IPS-18a (cell line): Measurements from ENCODE around the gene LRRIQ1.
"Not testable (repeated sequence)": the region's sequence is repeated elsewhere in the genome, so short reads cannot be mapped to it uniquely, and the experiment has no call there.

ENCODE experiments used
- H3K27ac ChIP-seq: one replicate; pipeline ENCODE4 v1.5.1; 2013; ENCODE audit warnings: low read length
- H3K27me3 ChIP-seq: one replicate; pipeline ENCODE4 v1.6.1; 2013; ENCODE audit warnings: mild to moderate bottlenecking, low read length; ENCODE audit not compliant: control insufficient read depth, insufficient read depth
- H3K36me3 ChIP-seq: one replicate; pipeline ENCODE4 v1.6.1; 2013; ENCODE audit warnings: low read depth, low read length; ENCODE audit not compliant: control insufficient read depth
- H3K4me1 ChIP-seq: one replicate; pipeline ENCODE4 v1.6.1; 2013; ENCODE audit warnings: low read depth, low read length; ENCODE audit not compliant: control insufficient read depth
- H3K4me3 ChIP-seq: one replicate; pipeline ENCODE4 v1.5.1; 2013; ENCODE audit warnings: low read length
- H3K9ac ChIP-seq: one replicate; pipeline ENCODE4 v1.6.1; 2013; ENCODE audit warnings: mild to moderate bottlenecking, low read length, moderate library complexity
- H3K9me3 ChIP-seq: one replicate; pipeline ENCODE4 v1.6.1; 2013; ENCODE audit warnings: low read depth, low read length; ENCODE audit not compliant: control insufficient read depth

Gene LRRIQ1, protein sequence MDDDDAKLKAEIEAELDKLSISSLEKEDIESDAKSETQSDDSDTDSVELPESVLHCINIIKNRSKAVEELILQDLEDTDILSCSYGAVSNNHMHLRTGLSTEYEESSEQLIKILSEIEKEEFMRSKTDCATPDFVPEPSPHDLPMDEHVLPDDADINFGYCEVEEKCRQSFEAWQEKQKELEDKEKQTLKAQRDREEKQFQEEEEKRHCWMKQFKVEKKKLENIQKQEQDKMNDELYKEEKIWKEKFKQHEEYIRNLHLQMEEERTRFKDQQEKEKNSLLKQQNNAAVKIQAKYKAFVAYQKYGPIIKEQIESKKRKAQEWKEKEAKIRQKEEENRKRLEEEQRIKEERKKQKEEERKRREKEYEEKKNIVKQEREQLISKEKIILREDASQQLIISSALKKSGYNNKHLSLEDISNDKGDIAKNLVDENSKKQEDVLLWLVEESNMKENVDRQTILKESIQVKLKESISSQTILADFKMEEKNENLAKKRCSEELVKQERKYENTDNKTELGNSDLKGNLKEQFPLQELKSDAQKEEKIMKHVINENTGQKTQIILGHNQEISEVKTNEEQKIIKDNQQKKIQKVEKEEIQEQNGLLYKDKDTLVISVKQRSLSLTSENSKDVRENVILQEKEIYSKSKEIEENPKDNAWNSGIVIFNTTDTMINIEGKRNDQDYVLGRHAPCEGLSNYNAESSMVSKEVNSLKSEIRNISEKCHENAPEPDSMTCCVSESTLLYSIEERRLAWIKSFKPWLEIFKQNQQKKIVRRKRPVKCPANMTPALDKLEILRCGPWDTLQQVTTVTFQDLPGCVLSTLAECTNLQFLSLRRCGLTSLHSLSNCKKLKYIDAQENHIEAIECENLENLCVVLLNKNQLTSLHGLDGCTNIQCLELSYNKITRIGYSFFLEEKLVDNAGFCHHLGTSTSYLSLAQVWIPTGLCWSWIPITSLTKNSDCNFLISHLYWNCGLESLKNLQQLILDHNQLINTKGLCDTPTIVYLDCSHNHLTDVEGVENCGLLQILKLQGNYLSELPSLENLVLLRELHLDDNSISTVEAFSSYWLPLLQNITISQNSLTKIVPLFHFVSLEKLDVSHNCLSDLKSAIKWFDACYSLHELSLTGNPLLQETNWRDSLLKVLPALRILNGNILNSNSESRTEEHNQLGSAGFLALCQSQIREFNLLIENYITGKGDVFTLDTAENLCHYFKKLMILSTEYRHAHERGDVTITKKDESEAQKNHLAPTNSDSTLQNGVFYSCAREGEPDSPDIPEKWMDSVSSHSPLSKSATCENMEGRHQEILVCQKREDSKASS (N-terminal part only)

DNA sequence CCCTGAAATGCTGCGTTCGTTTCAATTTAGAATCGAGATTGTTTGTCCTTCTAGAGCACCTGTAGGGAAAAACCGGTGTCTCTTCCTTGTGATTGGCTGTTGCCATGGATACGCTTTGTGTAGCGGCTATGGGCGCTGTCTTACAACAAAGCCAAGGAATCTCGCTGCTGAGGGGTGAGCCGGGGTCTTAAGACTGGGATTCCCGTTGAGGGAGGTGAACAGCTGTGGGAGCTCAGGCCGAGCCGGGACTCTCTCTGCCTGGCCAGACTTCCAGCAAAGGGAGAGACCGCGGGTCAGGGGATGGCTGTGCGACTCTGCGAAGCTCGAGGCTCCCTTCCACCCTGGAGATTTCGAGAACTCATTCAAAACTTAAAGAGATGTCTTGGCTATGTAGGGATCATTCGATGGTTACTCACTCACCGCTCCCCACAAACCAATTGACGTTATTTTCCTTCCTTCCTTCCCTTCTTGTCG lies at the start of gene LRRIQ1, which contains the start of gene TSPAN19:
Gene LRRIQ1 (plus strand): TSS at position 118 of the 474 bp plus-strand sequence. CDS start 1,826 bp downstream, outside the sequence.
Gene TSPAN19 (minus strand): TSS at position 44 of the 474 bp plus-strand sequence. CDS start 6,331 bp downstream, outside the sequence.
- H3K36me3 ChIP-seq, result no peaks in the 10 kb centered on the region
- no peaks in the 10 kb centered on the region for H3K27me3 ChIP-seq
- H3K4me3 ChIP-seq, result peak within 1 kb of the TSS; percentile 86
- no peaks in the 10 kb centered on the region for H3K4me1 ChIP-seq
- no peaks in the 10 kb centered on the region for H3K9me3 ChIP-seq
- peak within 1 kb of the TSS; percentile 67 for H3K27ac ChIP-seq
- H3K9ac ChIP-seq, result peak within 1 kb of the TSS; percentile 75

DNA sequence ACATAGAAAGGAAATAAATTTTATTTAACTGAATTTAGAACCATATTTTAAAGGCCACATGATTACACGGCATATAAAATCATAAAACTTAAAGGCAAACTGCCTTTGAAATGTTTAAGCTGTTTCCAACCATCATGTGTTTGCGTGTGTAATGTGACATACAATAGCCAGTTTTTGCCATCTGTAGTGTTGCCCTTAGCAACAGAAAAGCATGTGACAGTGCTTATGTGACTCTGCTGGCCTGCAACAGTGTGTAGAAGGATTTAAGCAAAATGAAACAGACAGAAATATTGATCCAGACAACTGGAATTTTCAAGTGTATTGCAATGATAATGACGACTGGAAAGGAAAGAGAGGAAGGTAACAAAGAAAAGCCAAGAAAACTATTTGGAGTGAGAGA lies 49.6 kb upstream of the LRRIQ1 start:
- Histone ChIP-seq H3K27ac (no peak overlapping the region), H3K4me1 (peaks cover 9% of the 10 kb centered on the region), H3K27me3 (no peaks in the 10 kb centered on the region), H3K36me3 (no peaks in the 10 kb centered on the region), H3K4me3 (no peak overlapping the region), H3K9me3 (no peaks in the 10 kb centered on the region), H3K9ac (no peak overlapping the region)

- no peak overlapping the region for H3K27ac ChIP-seq
- no peaks in the 10 kb centered on the region for H3K27me3 ChIP-seq
- peaks cover 4% of the 10 kb centered on the region for H3K4me1 ChIP-seq
- H3K9me3 ChIP-seq, result no peaks in the 10 kb centered on the region
- no peak overlapping the region for H3K9ac ChIP-seq
- no peaks in the 10 kb centered on the region for H3K36me3 ChIP-seq
- no peak overlapping the region for H3K4me3 ChIP-seq
Observed at GRCh38 chr12:84994426-84994825, 41.7 kb upstream of the LRRIQ1 start.

DNA sequence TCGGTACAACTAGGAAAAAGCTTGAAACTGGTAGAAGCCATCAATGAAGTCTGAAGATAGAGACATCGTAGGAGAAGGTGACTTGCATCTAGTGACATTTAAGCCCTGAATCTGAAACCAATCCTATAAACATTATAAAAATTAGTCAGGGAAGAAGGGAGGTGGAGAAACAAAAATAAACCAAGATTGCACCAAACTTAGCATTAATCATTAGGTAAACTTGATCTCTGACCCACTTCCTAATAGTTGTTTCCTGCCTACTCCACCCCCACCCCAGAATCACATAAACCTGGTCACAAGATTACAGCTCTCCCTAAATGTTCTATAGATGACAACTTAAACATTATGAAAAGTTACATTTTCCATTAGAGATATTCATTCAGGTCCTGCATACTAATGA lies 40.5 kb upstream of the LRRIQ1 start:
- Histone ChIP-seq H3K4me1 (peaks cover 4% of the 10 kb centered on the region), H3K9me3 (no peaks in the 10 kb centered on the region), H3K9ac (no peak overlapping the region), H3K4me3 (no peak overlapping the region), H3K27ac (no peak overlapping the region), H3K36me3 (no peaks in the 10 kb centered on the region), H3K27me3 (no peaks in the 10 kb centered on the region)

DNA sequence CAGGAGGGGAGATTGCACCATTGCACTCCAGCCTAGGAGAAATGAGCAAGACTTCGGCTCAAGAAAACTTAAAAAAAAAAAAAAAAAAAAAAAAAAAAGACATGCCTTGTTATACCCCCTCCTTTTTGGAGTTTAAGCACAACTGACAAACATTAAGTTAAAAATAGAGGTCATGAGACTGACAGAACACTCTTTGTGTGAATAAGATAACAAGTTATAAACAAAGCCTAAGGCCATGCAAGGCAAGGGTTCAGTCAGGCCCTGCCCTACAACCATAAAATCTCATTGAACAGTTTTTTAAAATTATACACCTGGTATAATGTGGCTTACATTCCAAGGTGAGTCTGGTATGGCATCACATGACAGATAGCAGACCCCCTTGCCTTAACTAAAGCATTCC lies 39.4 kb upstream of the LRRIQ1 start:
- Histone ChIP-seq H3K36me3 (no peaks in the 10 kb centered on the region), H3K4me1 (peaks cover 4% of the 10 kb centered on the region), H3K9ac (no peak overlapping the region), H3K27ac (no peak overlapping the region), H3K9me3 (no peaks in the 10 kb centered on the region), H3K27me3 (no peaks in the 10 kb centered on the region), H3K4me3 (no peak overlapping the region)

DNA sequence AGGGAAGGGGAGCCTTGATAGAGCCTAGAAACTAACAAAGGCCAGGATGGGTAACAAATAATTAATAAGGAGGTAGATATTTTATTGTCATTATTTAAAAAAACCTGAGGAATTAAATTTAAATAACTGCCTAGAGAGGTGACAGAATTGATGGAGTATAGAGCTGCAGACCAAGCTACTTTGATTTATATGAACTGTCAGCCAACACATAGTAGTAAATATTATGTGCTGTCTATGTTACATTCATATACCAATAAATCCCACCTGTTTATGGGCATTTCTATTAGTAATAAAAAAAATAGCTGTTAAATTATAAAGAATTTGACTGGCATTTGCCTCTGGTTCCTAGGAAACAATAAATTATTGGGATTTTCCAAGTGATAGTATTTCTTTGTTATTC lies 37.8 kb upstream of the LRRIQ1 start:
- no peak overlapping the region for H3K9ac ChIP-seq
- no peaks in the 10 kb centered on the region for H3K27me3 ChIP-seq
- H3K36me3 ChIP-seq, result no peaks in the 10 kb centered on the region
- H3K9me3 ChIP-seq, result no peaks in the 10 kb centered on the region
- H3K4me3 ChIP-seq, result no peak overlapping the region
- peaks cover 4% of the 10 kb centered on the region for H3K4me1 ChIP-seq
- H3K27ac ChIP-seq, result no peak overlapping the region

DNA sequence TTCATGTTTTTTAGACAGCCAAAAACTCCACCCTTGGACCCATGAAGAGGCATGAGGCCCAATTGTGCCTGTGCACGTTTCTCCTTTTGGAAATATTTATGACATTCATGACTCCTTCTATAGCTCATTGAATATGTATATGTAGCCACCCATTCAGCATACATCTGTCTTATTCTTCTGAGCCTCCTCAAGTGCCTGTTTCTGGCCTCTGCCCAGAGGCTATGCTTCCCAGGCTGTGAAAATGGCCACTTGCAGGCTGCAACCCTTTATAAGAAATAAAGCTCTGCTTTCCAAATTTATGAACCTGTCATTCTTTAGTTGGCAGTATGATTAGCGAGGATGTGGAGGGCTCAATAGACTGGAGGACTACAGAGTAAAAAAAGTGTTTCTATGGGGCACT lies 35.4 kb upstream of the LRRIQ1 start:
- H3K4me1 ChIP-seq, result peaks cover 21% of the 10 kb centered on the region
- no peaks in the 10 kb centered on the region for H3K27me3 ChIP-seq
- H3K9ac ChIP-seq, result no peak overlapping the region
- no peaks in the 10 kb centered on the region for H3K36me3 ChIP-seq
- H3K4me3 ChIP-seq, result no peak overlapping the region
- no peak overlapping the region for H3K27ac ChIP-seq
- H3K9me3 ChIP-seq, result no peaks in the 10 kb centered on the region

GRCh38 chr12:85002778-85003296 lies 33.3 kb upstream of the LRRIQ1 start:
- no peak overlapping the region for H3K4me3 ChIP-seq

DNA sequence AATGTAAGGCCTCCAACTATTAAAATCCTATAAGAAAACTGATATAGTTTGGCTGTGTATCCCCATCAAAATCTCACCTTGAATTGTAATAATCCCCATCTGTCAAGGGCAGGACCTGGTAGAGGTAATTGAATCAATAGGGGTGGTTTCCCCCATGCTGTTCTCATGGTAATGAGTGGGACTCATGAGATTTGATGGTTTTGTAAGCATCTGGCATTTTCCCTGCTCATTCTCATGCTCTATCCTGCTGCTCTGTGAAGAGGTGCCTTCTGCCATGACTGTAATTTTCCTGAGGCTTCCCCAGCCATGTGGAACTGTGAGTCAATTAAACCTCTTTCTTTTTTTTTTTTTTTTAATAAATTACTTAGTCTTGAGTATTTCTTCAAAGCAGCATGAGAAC lies 31.9 kb upstream of the LRRIQ1 start:
- H3K27me3 ChIP-seq, result no peaks in the 10 kb centered on the region
- H3K36me3 ChIP-seq, result no peaks in the 10 kb centered on the region
- H3K4me1 ChIP-seq, result peaks cover 27% of the 10 kb centered on the region
- no peak overlapping the region for H3K27ac ChIP-seq
- H3K4me3 ChIP-seq, result peak overlapping the region; percentile 46
- no peak overlapping the region for H3K9ac ChIP-seq
- no peaks in the 10 kb centered on the region for H3K9me3 ChIP-seq

More at GRCh38 chr12:85002778-85003296, 33.3 kb upstream of the LRRIQ1 start:
- Histone ChIP-seq H3K27me3 (no peaks in the 10 kb centered on the region), H3K36me3 (no peaks in the 10 kb centered on the region), H3K9ac (no peak overlapping the region), H3K4me1 (peaks cover 27% of the 10 kb centered on the region), H3K27ac (no peak overlapping the region), H3K9me3 (no peaks in the 10 kb centered on the region)

DNA sequence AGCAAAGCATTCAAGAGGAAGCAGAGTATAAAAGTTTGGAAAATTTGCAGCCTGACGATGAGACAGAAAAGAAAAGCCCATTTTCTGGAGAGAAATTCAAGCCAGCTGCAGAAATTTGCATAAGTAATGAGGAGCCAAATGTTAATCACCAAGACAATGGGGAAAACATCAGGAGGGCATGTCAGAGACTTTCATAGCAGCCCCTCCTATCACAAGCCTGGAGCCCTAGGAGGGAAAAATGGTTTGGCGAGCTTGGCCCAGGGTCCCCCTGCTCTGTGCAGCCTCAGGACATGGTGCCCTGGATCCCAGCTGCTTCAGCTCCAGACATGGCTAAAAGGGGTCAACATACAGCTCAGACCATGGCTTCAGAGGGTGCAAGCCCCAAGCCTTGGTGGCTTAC lies 31.1 kb upstream of the LRRIQ1 start:
- H3K27ac ChIP-seq, H3K9ac ChIP-seq, H3K9me3 ChIP-seq, H3K36me3 ChIP-seq, H3K27me3 ChIP-seq: not testable (repeated sequence)
- peaks cover 27% of the 10 kb centered on the region for H3K4me1 ChIP-seq
- H3K4me3 ChIP-seq, result peak overlapping the region; percentile 46

- Histone ChIP-seq H3K4me3 (peak overlapping the region; percentile 2), H3K36me3 (no peaks in the 10 kb centered on the region), H3K9me3 (no peaks in the 10 kb centered on the region), H3K9ac (no peak overlapping the region), H3K4me1 (peaks cover 27% of the 10 kb centered on the region), H3K27me3 (no peaks in the 10 kb centered on the region), H3K27ac (no peak overlapping the region)
Observed at GRCh38 chr12:85005615-85006014, 30.5 kb upstream of the LRRIQ1 start.
